ENCODE data around the gene CCR8. TPM values are rescaled to one million over a fixed set of nuclear protein-coding genes. Genes with fewer than 3 reads are reported as not detected.
"Not testable (repeated sequence)": the region's sequence is repeated elsewhere in the genome, so short reads cannot be mapped to it uniquely, and the experiment has no call there.

Gene CCR8
- total RNA-seq, 2 donors from 2014 or later, result not detected

DNA sequence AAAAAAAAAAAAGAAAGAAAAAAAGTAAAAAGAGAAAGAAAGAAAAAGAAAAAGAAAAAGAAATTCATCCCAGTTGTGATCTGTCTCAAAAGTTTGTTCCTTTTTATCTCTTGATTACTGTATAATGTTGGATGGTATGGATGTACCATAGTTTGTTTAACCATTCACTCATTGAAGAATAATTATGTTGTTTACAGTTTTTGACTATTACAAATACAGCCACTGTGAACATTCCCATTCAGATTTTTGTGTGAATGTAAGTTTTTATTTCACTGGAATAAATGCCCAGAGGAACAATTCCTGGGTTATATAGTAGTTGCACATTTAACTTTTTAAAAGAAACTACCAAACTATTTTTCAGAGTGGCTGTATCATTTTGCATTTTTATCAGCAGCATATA lies 10.3 kb upstream of the CCR8 start:
- TF ChIP-seq, protein P1, sequence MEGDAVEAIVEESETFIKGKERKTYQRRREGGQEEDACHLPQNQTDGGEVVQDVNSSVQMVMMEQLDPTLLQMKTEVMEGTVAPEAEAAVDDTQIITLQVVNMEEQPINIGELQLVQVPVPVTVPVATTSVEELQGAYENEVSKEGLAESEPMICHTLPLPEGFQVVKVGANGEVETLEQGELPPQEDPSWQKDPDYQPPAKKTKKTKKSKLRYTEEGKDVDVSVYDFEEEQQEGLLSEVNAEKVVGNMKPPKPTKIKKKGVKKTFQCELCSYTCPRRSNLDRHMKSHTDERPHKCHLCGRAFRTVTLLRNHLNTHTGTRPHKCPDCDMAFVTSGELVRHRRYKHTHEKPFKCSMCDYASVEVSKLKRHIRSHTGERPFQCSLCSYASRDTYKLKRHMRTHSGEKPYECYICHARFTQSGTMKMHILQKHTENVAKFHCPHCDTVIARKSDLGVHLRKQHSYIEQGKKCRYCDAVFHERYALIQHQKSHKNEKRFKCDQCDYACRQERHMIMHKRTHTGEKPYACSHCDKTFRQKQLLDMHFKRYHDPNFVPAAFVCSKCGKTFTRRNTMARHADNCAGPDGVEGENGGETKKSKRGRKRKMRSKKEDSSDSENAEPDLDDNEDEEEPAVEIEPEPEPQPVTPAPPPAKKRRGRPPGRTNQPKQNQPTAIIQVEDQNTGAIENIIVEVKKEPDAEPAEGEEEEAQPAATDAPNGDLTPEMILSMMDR (IDR thresholded peaks at IDR 0.05), result no peak
- no peak for TF ChIP-seq POLR2A (IDR thresholded peaks at IDR 0.05)
- Histone ChIP-seq H3K36me3 (replicated peaks in 1 of 2; ENCODE audit: insufficient read depth in 1 of 2, low read depth in 2 of 2) (no peaks in the 10 kb centered on the region), H3K9me3 (no peaks in the 10 kb centered on the region), H3K4me3 (no peak overlapping the region), H3K27me3 (no peaks in the 10 kb centered on the region), H3K27ac (no peak overlapping the region), H3K4me1 (peaks cover 12% of the 10 kb centered on the region)
- no peak for DNase-seq
- intact Hi-C loops (cut with DNase I), result no loop called here
- ATAC-seq, result no peak

DNA sequence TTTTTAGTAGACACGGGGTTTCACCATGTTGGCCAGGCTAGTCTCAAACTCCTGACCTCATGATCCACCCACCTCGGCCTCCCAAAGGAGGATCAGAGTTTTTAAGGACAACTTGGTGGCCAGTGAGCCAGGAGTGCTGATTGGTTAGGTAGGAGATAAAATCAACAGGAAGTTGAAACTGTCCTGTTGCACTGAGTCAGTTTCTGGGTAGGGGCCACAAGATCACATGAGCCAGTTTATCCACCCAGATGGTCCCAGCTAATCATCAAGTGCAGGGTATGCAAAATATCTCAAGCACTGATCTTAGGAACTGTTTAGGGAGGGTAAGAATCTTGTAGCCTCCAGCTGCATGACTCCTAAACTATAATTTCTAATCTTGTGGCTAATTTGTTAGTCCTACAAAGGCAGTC lies 7.9 kb upstream of the CCR8 start:
- intact Hi-C loops (cut with DNase I); H3K27me3 ChIP-seq; ATAC-seq; H3K9me3 ChIP-seq; H3K36me3 ChIP-seq (replicated peaks in 1 of 2; ENCODE audit: insufficient read depth in 1 of 2, low read depth in 2 of 2); H3K4me3 ChIP-seq; H3K27ac ChIP-seq; DNase-seq: not testable (repeated sequence)
- whole genome bisulfite sequencing, 2 donors, result 82 to 86% methylated on average over 2 of the region's 2 CpGs
- peaks cover 12% of the 10 kb centered on the region for H3K4me1 ChIP-seq

DNA sequence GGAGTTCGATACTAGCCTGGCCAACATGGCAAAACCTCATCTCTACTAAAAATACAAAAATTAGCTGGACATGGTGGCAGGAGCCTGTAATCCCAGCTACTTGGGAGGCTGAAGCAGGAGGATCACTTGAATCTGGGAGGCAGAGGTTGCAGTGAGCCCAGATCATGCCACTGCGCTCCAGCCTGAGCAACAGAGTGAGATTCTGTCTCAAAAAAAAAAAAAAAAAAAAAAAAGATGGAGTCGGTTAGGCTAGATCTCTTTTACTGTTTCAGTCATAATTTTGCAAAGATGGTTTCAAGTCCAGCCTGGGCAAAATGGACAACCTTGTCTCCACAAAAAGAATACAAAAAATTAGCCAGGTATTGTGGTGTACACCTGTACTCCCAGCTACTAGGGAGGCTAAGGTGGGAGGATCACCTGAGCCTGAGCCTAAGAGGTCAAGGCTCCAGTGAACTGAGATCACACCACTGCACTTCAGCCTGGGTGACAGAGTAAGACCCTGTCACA lies 7.2 kb upstream of the CCR8 start:
- ATAC-seq; DNase-seq; H3K27ac ChIP-seq; intact Hi-C loops (cut with DNase I); H3K27me3 ChIP-seq; H3K9me3 ChIP-seq; H3K4me3 ChIP-seq; H3K36me3 ChIP-seq (replicated peaks in 1 of 2; ENCODE audit: insufficient read depth in 1 of 2, low read depth in 2 of 2): not testable (repeated sequence)
- peaks cover 10% of the 10 kb centered on the region for H3K4me1 ChIP-seq
- 61 to 64% methylated on average over 3 of the region's 3 CpGs for WGBS, 2 donors

DNA sequence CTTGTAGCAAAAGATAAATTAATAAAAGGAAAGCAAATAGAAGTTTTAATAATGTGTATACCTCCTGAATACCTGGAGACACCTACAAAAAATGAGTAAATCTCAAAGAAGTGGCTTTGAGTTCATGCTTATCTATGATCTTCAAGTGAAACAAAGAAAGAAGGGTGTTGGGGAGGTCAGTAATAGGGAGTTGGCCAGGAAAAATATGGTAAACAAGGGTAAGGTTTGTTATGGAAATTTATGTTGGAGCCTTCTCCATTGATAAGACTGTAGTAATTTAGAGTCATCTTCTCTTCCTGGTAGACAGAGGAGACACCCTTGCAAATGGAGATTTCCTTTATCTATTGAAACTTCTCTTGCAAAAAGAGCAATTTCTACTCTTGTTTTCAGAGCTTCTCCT lies 6.6 kb upstream of the CCR8 start:
- ATAC-seq (no peak), DNase-seq (no peak)
- H3K36me3 ChIP-seq (replicated peaks in 1 of 2; ENCODE audit: insufficient read depth in 1 of 2, low read depth in 2 of 2), result no peaks in the 10 kb centered on the region
- intact Hi-C loops (cut with DNase I), result no loop called here
- H3K27ac ChIP-seq, result no peak overlapping the region
- H3K27me3 ChIP-seq, result no peaks in the 10 kb centered on the region
- TF ChIP-seq POLR2A (IDR thresholded peaks at IDR 0.05), result no peak
- TF ChIP-seq, protein P1 (IDR thresholded peaks at IDR 0.05), result no peak
- no peak overlapping the region for H3K4me3 ChIP-seq
- H3K4me1 ChIP-seq, result peaks cover 3% of the 10 kb centered on the region
- H3K9me3 ChIP-seq, result no peaks in the 10 kb centered on the region

DNA sequence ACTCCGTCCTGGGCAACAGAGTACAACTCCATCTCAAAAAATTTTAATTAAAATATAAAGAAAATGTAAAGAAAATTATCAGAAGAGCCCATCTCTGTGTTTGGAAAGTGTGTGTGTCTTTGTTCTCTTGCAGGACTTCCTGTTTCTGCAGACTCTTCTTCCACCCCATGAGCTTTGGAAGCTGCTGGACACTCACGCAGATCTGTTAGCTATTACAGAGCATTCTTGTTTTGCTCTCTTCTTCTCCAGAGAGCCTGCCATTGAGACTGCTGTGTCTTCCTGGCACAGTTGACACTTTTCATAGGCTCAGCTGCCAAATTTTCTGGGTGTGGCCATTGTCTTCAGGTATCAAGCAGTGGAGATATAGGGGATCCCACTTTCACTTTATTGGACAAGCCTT lies 6.0 kb upstream of the CCR8 start:
- Histone ChIP-seq H3K4me3 (no peak overlapping the region), H3K27ac (no peak overlapping the region), H3K36me3 (replicated peaks in 1 of 2; ENCODE audit: insufficient read depth in 1 of 2, low read depth in 2 of 2) (no peaks in the 10 kb centered on the region), H3K9me3 (no peaks in the 10 kb centered on the region), H3K27me3 (no peaks in the 10 kb centered on the region), H3K4me1 (no peaks in the 10 kb centered on the region)
- WGBS, 2 donors, result 84 to 93% methylated on average over 2 of the region's 2 CpGs
- DNase-seq (no peak), ATAC-seq (no peak)
- intact Hi-C loops (cut with DNase I), result no loop called here
- TF ChIP-seq POLR2A (IDR thresholded peaks at IDR 0.05), result no peak

DNA sequence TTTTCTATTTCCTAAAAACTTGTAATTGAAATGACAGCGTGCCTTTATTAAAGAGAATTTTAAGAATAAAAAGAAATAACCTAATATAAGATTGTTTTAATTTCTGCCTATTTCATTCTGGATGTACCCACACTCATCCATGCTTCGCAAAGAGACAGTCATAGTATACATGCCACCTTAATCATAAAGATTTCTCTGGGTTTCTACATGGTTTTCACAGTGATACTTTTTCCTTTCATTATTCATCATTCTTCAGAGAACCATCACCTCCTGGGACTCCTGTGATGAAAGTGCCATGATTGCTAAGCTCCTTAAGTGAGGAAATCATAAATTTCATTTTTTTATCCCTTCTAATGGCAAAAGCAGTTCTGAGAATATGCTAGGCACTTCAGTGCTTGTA lies 4.3 kb upstream of the CCR8 start:
- Histone ChIP-seq H3K4me1 (no peaks in the 10 kb centered on the region), H3K36me3 (replicated peaks in 1 of 2; ENCODE audit: insufficient read depth in 1 of 2, low read depth in 2 of 2) (no peaks in the 10 kb centered on the region), H3K27me3 (no peaks in the 10 kb centered on the region), H3K27ac (no peak overlapping the region), H3K4me3 (no peak overlapping the region), H3K9me3 (no peaks in the 10 kb centered on the region)
- 66 to 96% methylated on average over 2 of the region's 2 CpGs for WGBS, 2 donors
- TF ChIP-seq, protein P1 (IDR thresholded peaks at IDR 0.05), result no peak
- no peak for TF ChIP-seq POLR2A (IDR thresholded peaks at IDR 0.05)
- ATAC-seq (no peak), DNase-seq (no peak)
- intact Hi-C loops (cut with DNase I), result no loop called here
